ENCODE measurements around the gene ANP32E. TPM values are rescaled to one million over a fixed set of nuclear protein-coding genes. Genes with fewer than 3 reads are reported as not detected.
"Not testable (repeated sequence)": the region's sequence is repeated elsewhere in the genome, so short reads cannot be mapped to it uniquely, and the experiment has no call there.

The ANP32E gene
- total and polyA plus RNA-seq, 4 donors, result 20.8 to 39.1 (median 33.2) TPM

GRCh38 chr1:150243003-150243402 is 7.1 kb upstream of the ANP32E start:
- no peaks in the 10 kb centered on the region for H3K4me1 ChIP-seq (ENCODE audit: control insufficient read depth in 5 of 5, insufficient read depth in 5 of 5, low read length in 5 of 5)
- no peaks in the 10 kb centered on the region for H3K36me3 ChIP-seq (ENCODE audit: control insufficient read depth in 4 of 4, insufficient read depth in 4 of 4, low read length in 4 of 4)
- no peak overlapping the region for H3K4me3 ChIP-seq
- no peak overlapping the region for H3K27ac ChIP-seq (ENCODE audit: low read depth in 1 of 2, low read length in 1 of 2)
- H3K9ac ChIP-seq (ENCODE audit: insufficient read depth in 1 of 2, low read length in 2 of 2), result no peak overlapping the region
- H3K27me3 ChIP-seq (ENCODE audit: control insufficient read depth in 3 of 3, insufficient read depth in 3 of 3, low read length in 2 of 3), result no peaks in the 10 kb centered on the region
- DNase-seq, result peak in 2 of 3 donors; percentile 50 to 68
- no peak for TF ChIP-seq CTCF (IDR thresholded peaks at IDR 0.05; ENCODE audit: control extremely low read depth, extremely low read depth)
- 89 to 96% methylated on average over 3 of the region's 3 CpGs for WGBS, 2 donors
- H3K9me3 ChIP-seq (ENCODE audit: control insufficient read depth in 4 of 4, insufficient read depth in 3 of 4, low read length in 3 of 4), result no peaks in the 10 kb centered on the region
- no peak for ATAC-seq (ENCODE audit: insufficient read depth, low FRiP score)

GRCh38 chr1:150237746-150238145 is 1.8 kb upstream of the ANP32E start:
- Histone ChIP-seq H3K27me3 (ENCODE audit: control insufficient read depth in 3 of 3, insufficient read depth in 3 of 3, low read length in 2 of 3) (no peaks in the 10 kb centered on the region), H3K9me3 (ENCODE audit: control insufficient read depth in 4 of 4, insufficient read depth in 3 of 4, low read length in 3 of 4) (no peaks in the 10 kb centered on the region), H3K4me3 (no peak overlapping the region), H3K9ac (ENCODE audit: insufficient read depth in 1 of 2, low read length in 2 of 2) (no peak overlapping the region), H3K4me1 (ENCODE audit: control insufficient read depth in 5 of 5, insufficient read depth in 5 of 5, low read length in 5 of 5) (peaks cover 0 to 18% (median 6%) of the 10 kb centered on the region in 5 donors), H3K27ac (ENCODE audit: low read depth in 1 of 2, low read length in 1 of 2) (no peak overlapping the region), H3K36me3 (ENCODE audit: control insufficient read depth in 4 of 4, insufficient read depth in 4 of 4, low read length in 4 of 4) (no peaks in the 10 kb centered on the region)
- TF ChIP-seq CTCF (IDR thresholded peaks at IDR 0.05; ENCODE audit: control extremely low read depth, extremely low read depth), result no peak
- WGBS, 2 donors, result 95 to 98% methylated on average over 21 of the region's 21 CpGs
- no peak for ATAC-seq (ENCODE audit: insufficient read depth, low FRiP score)
- no peak for DNase-seq

GRCh38 chr1:150237176-150237575 is 1.3 kb upstream of the ANP32E start:
- H3K27me3 ChIP-seq (ENCODE audit: control insufficient read depth in 3 of 3, insufficient read depth in 3 of 3, low read length in 2 of 3); H3K4me3 ChIP-seq; ATAC-seq (ENCODE audit: insufficient read depth, low FRiP score); H3K9ac ChIP-seq (ENCODE audit: insufficient read depth in 1 of 2, low read length in 2 of 2); H3K27ac ChIP-seq (ENCODE audit: low read depth in 1 of 2, low read length in 1 of 2); H3K9me3 ChIP-seq (ENCODE audit: control insufficient read depth in 4 of 4, insufficient read depth in 3 of 4, low read length in 3 of 4); DNase-seq; H3K36me3 ChIP-seq (ENCODE audit: control insufficient read depth in 4 of 4, insufficient read depth in 4 of 4, low read length in 4 of 4): not testable (repeated sequence)
- peaks cover 0 to 18% (median 6%) of the 10 kb centered on the region in 5 donors for H3K4me1 ChIP-seq (ENCODE audit: control insufficient read depth in 5 of 5, insufficient read depth in 5 of 5, low read length in 5 of 5)
- 95 to 98% methylated on average over 13 of the region's 13 CpGs for WGBS, 2 donors

DNA sequence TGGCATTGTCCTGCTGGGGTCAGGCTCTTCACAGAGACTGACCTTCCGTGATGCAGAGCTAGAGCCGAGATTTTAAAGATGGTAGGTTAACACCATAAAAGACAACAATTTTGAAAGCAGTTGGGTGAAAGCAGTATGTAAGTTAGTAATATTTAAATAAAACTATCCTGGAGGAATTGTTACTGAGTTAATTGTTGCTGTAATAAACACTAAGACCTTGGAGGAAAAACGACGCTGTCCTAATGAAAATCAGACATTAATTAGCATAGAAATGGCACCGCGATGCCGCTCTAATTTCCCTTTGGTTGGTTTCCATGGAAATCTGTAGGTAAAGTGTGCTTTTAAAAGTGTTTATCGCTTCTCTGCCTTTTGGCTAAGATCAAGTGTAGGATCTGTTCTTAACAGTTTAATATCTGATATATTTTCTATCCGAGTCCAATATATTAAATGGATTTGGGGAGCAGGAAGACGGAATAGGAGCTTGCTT is 745 bp upstream of the ANP32E start:
- Histone ChIP-seq H3K9ac (ENCODE audit: insufficient read depth in 1 of 2, low read length in 2 of 2) (peak overlapping the region in 1 of 2 donors; percentile 76), H3K36me3 (ENCODE audit: control insufficient read depth in 4 of 4, insufficient read depth in 4 of 4, low read length in 4 of 4) (no peaks in the 10 kb centered on the region), H3K4me1 (ENCODE audit: control insufficient read depth in 5 of 5, insufficient read depth in 5 of 5, low read length in 5 of 5) (peaks cover 0 to 18% (median 6%) of the 10 kb centered on the region in 5 donors), H3K4me3 (peak overlapping the region; percentile 49), H3K27me3 (ENCODE audit: control insufficient read depth in 3 of 3, insufficient read depth in 3 of 3, low read length in 2 of 3) (no peaks in the 10 kb centered on the region), H3K27ac (ENCODE audit: low read depth in 1 of 2, low read length in 1 of 2) (no peak overlapping the region), H3K9me3 (ENCODE audit: control insufficient read depth in 4 of 4, insufficient read depth in 3 of 4, low read length in 3 of 4) (no peaks in the 10 kb centered on the region)
- 34 to 39% methylated on average over 10 of the region's 10 CpGs for WGBS, 2 donors
- DNase-seq, result no peak
- ATAC-seq (ENCODE audit: insufficient read depth, low FRiP score), result no peak
- TF ChIP-seq CTCF (IDR thresholded peaks at IDR 0.05; ENCODE audit: control extremely low read depth, extremely low read depth), result no peak
